ENCODE results near the gene FAN1. TPM values are rescaled to one million over a fixed set of nuclear protein-coding genes. Genes with fewer than 3 reads are reported as not detected.

Gene FAN1
- total and polyA plus RNA-seq, 2 donors (not counting 3 experiments of a cell fraction or from before 2014, with no cell fraction given), result 4.3 to 11.7 TPM

- H3K9ac ChIP-seq (replicated peaks; ENCODE audit: extremely low read depth, insufficient read depth, low read length), result no peak overlapping the region
- H2AFZ ChIP-seq (ENCODE audit: low read depth, low read length), result no peak overlapping the region
- H3K27me3 ChIP-seq (ENCODE audit: control insufficient read depth in 2 of 2, insufficient read depth in 2 of 2, low read length in 2 of 2), result no peaks in the 10 kb centered on the region
- no peak overlapping the region for H3K4me2 ChIP-seq (ENCODE audit: insufficient read depth, low read length)
- H3K36me3 ChIP-seq (ENCODE audit: control insufficient read depth in 2 of 2, extremely low read depth in 1 of 2, insufficient read depth in 2 of 2, low read length in 2 of 2), result peaks cover 39 to 42% of the 10 kb centered on the region in 2 experiments
- POLR2A ChIA-PET, result no interaction called here
- dilution Hi-C loops (cut with MboI; ENCODE audit: extremely low pct_ligation_motif_present, low sequenced_read_pairs) (no loop called here), intact Hi-C loops (cut with micrococcal nuclease) (no loop called here)
- H3K79me2 ChIP-seq (ENCODE audit: control insufficient read depth, insufficient read depth, low read length), result no peaks in the 10 kb centered on the region
- BruUV-seq (replicated peaks), result no TSS peak
- no peak overlapping the region for H3K27ac ChIP-seq (ENCODE audit: insufficient read depth, low read depth, low read length)
- no peaks in the 10 kb centered on the region for H3K9me3 ChIP-seq (replicated peaks; ENCODE audit: control insufficient read depth, insufficient read depth, low read length)
- TF ChIP-seq JUN (IDR thresholded peaks at IDR 0.05; ENCODE audit: borderline replicate concordance, insufficient read depth, insufficient read length, low read depth) (no peak), POLR2A (IDR thresholded peaks at IDR 0.05; ENCODE audit: low read depth, low read length) (no peak), EZH2 (IDR thresholded peaks at IDR 0.05; ENCODE audit: borderline replicate concordance, low read depth, low read length, severe bottlenecking) (no peak), CTCF (IDR thresholded peaks at IDR 0.05; ENCODE audit: extremely low read depth in 1 of 2, insufficient read depth in 1 of 2, low read depth in 1 of 2, low read length in 2 of 2) (no peak)
- no peaks in the 10 kb centered on the region for H3K9me1 ChIP-seq (replicated peaks; ENCODE audit: control insufficient read depth, extremely low read depth, insufficient read depth, low read length)
- no peaks in the 10 kb centered on the region for H3K4me1 ChIP-seq (ENCODE audit: control insufficient read depth, extremely low read depth, insufficient read depth, low read length)
- DNase-seq (ENCODE audit: low read depth, low spot score) (no peak), FAIRE-seq (no peak)
- peaks cover 6% of the 10 kb centered on the region for H4K20me1 ChIP-seq (replicated peaks; ENCODE audit: control insufficient read depth, extremely low read depth, insufficient read depth, low read length)
- no peak overlapping the region for H3K4me3 ChIP-seq (replicated peaks in 1 of 3; ENCODE audit: insufficient read depth in 1 of 3, low read depth in 1 of 3, low read length in 3 of 3)
- CTCF ChIA-PET, result interaction anchor here (0.9 to 19.0 kb wide), 2 partner anchors 17 to 166 kb away, joined by 3 to 129 read pairs; no protein-coding TSS in a partner anchor
Observed at GRCh38 chr15:30962659-30963058, 58.9 kb downstream of the FAN1 start.

GRCh38 chr15:30963681-30964080 lies 60.0 kb downstream of the FAN1 start:
- CTCF ChIA-PET, result interaction anchor here (0.6 to 19.0 kb wide), 2 partner anchors 14 to 165 kb away, joined by 3 to 129 read pairs; no protein-coding TSS in a partner anchor
- intact Hi-C loops (cut with micrococcal nuclease), result no loop called here

More at GRCh38 chr15:30963681-30964080, 60.0 kb downstream of the FAN1 start:
- no peak for DNase-seq (ENCODE audit: low read depth, low spot score)
- no peak for TF ChIP-seq POLR2AphosphoS5 (IDR thresholded peaks at IDR 0.05; ENCODE audit: insufficient read depth, low read depth, low read length)
- no peak for TF ChIP-seq JUN (IDR thresholded peaks at IDR 0.05; ENCODE audit: borderline replicate concordance, insufficient read depth, insufficient read length, low read depth)
- TF ChIP-seq FOS (IDR thresholded peaks at IDR 0.05; ENCODE audit: borderline replicate concordance, insufficient read depth, low read length), result no peak
- TF ChIP-seq CTCF (IDR thresholded peaks at IDR 0.05; ENCODE audit: extremely low read depth in 1 of 2, insufficient read depth in 1 of 2, low read depth in 1 of 2, low read length in 2 of 2), result no peak
- TF ChIP-seq MAX (IDR thresholded peaks at IDR 0.05; ENCODE audit: insufficient read depth, insufficient read length), result no peak
- no peak for TF ChIP-seq GATA2 (IDR thresholded peaks at IDR 0.05; ENCODE audit: insufficient read depth, insufficient read length, low read depth, low read length)
- no peak for TF ChIP-seq EZH2 (IDR thresholded peaks at IDR 0.05; ENCODE audit: borderline replicate concordance, low read depth, low read length, severe bottlenecking)
- TF ChIP-seq MYC (IDR thresholded peaks at IDR 0.05; ENCODE audit: low read depth, low read length), result no peak
- TF ChIP-seq POLR2A (IDR thresholded peaks at IDR 0.05; ENCODE audit: low read depth, low read length), result no peak
- no TSS peak for BruUV-seq (replicated peaks)
- no peak overlapping the region for H3K9ac ChIP-seq (replicated peaks; ENCODE audit: extremely low read depth, insufficient read depth, low read length)
- H3K4me3 ChIP-seq (replicated peaks in 1 of 3; ENCODE audit: insufficient read depth in 1 of 3, low read depth in 1 of 3, low read length in 3 of 3), result no peak overlapping the region
- H4K20me1 ChIP-seq (replicated peaks; ENCODE audit: control insufficient read depth, extremely low read depth, insufficient read depth, low read length), result peaks cover 8% of the 10 kb centered on the region
- no peak overlapping the region for H3K27ac ChIP-seq (ENCODE audit: insufficient read depth, low read depth, low read length)
- H3K4me2 ChIP-seq (ENCODE audit: insufficient read depth, low read length), result no peak overlapping the region
- H3K79me2 ChIP-seq (ENCODE audit: control insufficient read depth, insufficient read depth, low read length), result peaks cover 2% of the 10 kb centered on the region
- peaks cover 33 to 37% of the 10 kb centered on the region in 2 experiments for H3K36me3 ChIP-seq (ENCODE audit: control insufficient read depth in 2 of 2, extremely low read depth in 1 of 2, insufficient read depth in 2 of 2, low read length in 2 of 2)
- H3K9me3 ChIP-seq (replicated peaks; ENCODE audit: control insufficient read depth, insufficient read depth, low read length), result no peaks in the 10 kb centered on the region
- POLR2A ChIA-PET, result interaction anchor here (0.7 to 0.9 kb wide), 2 partner anchors 13 to 165 kb away, joined by 3 to 5 read pairs; no protein-coding TSS in a partner anchor
- H2AFZ ChIP-seq (ENCODE audit: low read depth, low read length), result no peak overlapping the region
- H3K4me1 ChIP-seq (ENCODE audit: control insufficient read depth, extremely low read depth, insufficient read depth, low read length), result no peaks in the 10 kb centered on the region
- H3K27me3 ChIP-seq (ENCODE audit: control insufficient read depth in 2 of 2, insufficient read depth in 2 of 2, low read length in 2 of 2), result no peaks in the 10 kb centered on the region
- FAIRE-seq, result no peak
- no peaks in the 10 kb centered on the region for H3K9me1 ChIP-seq (replicated peaks; ENCODE audit: control insufficient read depth, extremely low read depth, insufficient read depth, low read length)
- dilution Hi-C loops (cut with MboI; ENCODE audit: extremely low pct_ligation_motif_present, low sequenced_read_pairs), result no loop called here
